Peyer's patch (tissue), 4 donors: ENCODE results near the gene MRPL14.

Experiments used
- CTCF ChIP-seq, 6 experiments: fragments of 450-650 bp in 4 of 6; fragments of 200-600 bp in 2 of 6; sonication (generic) in 1 of 6; IDR thresholded peaks; one replicate each; pipeline ENCODE4 v1.5.1; 2017 to 2019; ENCODE audit warnings: antibody characterized with exemption in 6 of 6, mild to moderate bottlenecking in 3 of 6, moderate library complexity in 1 of 6
- POLR2A ChIP-seq, 2 donors: fragments of 450-650 bp; IDR thresholded peaks; one replicate each; pipeline ENCODE4 v1.5.1; 2017; ENCODE audit warnings: antibody characterized with exemption in 2 of 2, mild to moderate bottlenecking in 2 of 2, moderate library complexity in 2 of 2

- TF ChIP-seq POLR2A (IDR thresholded peaks at IDR 0.05) (no peak), CTCF (IDR thresholded peaks at IDR 0.05) (no peak)
These were observed 54.2 kb downstream of the MRPL14 start for GRCh38 chr6:44072959-44073611.
